HUDEP-2 (cell line): ENCODE measurements around the gene HEXD.
"Not testable (repeated sequence)": the region's sequence is repeated elsewhere in the genome, so short reads cannot be mapped to it uniquely, and the experiment has no call there.

Experiments
- DNase-seq, 76 experiments: peaks; one replicate each; lab custom pipeline; 2025; ENCODE audit not compliant: unreplicated experiment in 76 of 76; lab: John Stamatoyannopoulos, UW

HEXD gene

DNA sequence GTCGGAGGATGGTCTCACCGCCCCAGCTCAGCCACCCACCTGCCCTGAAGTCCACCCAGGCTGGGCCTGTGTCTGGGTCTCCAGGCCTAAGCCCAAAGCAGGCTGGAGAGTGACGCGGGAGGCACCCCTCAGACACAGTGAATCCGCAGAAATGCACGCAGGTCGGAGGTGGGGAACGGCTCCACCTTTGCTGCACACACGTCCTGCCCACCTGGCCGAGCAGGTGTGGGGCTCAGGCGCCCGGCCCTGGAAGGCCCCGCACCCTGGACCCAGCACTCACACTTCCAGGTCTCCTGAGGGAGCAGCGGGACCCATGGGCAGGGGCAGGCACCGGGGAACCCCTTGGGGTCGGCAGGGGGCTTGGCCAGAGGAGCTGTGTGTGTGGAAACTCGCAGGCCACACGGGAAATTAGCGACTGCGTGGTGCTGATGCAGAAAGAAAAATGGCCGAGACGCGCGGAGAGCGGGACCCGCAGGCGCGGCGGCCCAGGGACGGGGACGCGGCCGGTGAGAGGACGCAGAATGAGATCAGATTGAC is 21.8 kb downstream of the HEXD start:
- DNase-seq = no peak

DNA sequence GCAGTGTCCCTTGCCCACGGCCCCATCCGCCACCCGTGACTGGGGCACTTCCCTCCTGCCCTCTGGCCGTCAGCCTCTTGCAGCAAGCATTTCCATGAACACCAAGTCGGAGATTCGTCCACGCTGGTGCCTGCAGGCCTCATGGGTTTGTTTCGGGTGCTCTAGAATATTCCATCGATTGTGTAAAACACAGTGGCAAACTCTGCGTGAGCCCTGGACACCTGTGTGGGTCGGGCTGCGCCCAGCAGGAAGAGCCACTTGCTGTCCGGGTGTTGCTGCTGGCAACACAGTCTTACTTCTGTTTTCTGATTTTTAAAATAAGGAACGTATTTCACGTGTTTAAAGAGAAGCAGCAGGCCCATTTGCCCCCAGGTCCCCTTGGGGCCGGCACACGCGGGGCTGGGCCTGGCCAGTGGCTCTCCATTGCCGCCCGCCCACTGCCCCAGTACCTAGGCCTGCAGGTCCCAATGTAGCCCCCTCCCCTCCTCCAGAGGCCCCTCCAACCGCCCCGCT is 22.4 kb downstream of the HEXD start:
- no peak for DNase-seq

DNA sequence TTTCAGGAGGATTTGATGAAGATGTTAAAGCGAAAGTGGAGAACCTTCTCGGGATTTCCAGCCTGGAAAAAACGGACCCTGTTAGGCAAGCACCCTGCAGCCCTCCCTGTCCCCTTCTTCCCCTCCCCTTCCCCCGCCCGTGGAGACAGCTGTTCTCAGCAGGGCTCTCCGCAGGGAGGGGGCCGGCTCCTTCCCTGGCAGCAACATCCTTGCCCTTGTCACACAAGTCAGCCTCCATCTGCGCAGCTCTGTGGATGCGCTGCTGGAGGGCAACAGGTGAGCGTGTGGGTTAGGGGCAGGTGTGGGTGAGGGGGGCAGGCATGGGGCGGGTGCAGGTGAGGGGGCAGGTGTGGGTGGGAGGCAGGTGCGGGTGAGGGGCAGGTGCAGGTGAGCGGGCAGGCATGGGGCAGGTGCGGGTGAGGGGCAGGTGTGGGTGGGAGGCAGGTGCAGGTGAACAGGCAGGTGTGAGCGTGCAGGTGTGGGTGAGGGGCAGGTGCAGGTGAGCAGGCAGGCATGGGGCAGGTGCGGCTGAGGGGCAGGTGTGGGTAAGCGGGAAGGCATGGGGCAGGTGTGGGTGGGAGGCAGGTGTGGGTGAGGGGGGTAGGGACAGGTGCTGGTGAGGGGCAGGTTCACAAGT is 23.0 kb downstream of the HEXD start:
- no peak for DNase-seq

DNA sequence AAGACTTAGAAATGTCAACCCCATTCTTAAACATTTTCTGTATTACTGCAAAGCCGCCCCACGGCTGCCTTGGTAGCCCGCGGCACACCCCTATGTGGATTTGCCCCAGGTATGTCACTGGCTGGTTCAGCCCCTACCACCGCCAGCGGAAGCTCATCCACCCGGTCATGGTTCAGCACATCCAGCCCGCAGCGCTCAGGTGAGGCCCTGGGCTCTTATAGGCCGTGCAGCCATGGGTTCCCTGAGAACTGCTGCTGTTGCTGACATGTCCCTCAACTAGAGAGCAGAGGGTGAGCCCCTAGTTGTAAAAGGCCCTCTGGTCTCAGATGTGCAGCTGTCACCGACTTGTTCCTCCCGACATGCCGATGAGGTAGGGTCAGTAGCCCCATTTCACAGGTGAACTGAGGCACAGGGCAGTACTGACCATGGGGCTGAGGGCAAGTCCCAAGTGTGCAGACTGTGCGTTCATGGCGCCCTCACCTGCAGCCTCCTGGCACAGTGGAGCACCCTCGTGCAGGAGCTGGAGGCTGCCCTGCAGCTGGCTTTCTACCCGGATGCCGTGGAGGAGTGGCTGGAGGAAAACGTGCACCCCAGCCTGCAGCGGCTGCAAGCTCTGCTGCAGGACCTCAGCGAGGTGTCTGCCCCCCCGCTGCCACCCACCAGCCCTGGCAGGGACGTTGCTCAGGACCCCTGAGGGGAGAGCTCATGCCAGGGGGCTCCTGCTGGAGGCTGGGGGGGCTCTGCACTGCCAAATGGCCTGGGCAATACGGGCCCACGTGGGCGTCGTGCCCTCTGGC is 23.7 kb downstream of the HEXD start:
- no peak for DNase-seq

DNA sequence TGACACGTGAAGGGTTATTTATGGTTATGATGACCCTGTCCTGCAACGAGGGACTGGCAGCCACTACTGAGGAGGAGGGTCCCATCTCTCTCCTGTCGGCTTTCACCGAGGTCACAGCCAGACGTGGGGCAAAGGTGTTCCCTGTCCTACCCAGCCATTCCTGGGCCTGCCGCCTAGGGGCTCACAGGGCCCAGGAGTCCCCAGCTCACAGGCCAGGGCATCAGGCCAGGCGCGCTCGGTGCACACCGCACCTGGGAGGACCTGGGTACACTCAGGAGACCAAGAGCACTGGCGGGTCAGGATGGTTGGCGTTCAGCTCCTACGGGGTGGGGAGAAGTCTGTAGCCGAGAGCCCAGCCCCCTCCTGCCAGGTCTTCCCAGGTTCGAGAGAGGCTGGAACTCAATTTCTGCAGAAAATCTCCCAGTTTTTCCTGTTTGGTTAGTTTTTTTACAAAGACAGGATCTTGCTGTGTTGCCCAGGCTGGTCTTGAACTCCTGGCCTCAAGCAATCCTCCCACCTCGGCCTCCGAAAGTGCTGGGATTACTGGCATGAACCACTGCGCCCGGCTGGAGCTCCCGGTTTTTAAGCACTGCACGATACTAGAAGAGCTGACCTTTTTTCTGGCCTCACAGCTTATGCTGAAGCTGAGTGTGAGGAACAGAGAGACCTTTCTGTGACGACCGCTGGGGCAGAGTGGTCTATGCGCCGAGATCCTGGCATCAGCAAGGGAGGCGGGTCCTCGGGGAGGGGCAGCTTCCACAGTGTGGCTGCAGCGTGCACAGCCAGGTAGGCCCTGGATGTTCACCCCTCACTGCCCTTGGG is 24.7 kb downstream of the HEXD start:
- DNase-seq = no peak

DNA sequence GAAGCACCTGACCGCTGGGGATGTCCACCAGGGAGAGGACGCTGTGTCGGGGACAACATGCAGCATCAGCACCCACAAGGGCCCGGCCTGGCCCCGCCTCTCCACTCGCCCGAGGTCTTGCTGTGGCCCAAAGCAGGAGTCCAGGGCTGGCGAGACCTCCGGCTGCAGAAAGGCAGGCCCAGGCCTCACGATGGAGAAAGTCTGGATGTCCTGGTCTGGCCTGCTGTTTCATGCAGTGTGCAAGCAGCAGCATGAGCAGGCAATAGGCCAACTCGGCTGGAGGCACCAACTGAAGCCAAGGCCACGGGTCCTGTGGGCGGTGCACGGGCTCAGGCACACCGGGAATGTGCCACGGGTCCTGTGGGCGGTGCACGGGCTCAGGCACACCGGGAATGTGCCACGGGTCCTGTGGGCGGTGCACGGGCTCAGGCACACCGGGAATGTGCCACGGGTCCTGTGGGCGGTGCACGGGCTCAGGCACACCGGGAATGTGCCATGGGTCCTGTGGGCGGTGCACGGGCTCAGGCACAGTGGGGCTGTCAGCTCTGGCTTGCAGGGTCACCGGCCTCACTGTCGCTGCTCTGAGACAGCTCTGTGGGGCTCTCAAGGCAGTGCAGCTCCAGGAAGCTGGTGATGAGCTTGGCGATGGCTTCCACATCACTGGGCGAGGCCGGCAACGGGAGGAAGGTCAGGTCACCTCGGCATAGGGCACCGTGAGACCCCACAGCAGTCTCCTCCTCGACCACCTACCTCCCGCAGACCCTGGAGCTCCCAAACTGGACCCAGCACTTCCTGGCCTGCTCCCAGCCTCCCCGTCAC is 25.5 kb downstream of the HEXD start:
- no peak for DNase-seq

DNA sequence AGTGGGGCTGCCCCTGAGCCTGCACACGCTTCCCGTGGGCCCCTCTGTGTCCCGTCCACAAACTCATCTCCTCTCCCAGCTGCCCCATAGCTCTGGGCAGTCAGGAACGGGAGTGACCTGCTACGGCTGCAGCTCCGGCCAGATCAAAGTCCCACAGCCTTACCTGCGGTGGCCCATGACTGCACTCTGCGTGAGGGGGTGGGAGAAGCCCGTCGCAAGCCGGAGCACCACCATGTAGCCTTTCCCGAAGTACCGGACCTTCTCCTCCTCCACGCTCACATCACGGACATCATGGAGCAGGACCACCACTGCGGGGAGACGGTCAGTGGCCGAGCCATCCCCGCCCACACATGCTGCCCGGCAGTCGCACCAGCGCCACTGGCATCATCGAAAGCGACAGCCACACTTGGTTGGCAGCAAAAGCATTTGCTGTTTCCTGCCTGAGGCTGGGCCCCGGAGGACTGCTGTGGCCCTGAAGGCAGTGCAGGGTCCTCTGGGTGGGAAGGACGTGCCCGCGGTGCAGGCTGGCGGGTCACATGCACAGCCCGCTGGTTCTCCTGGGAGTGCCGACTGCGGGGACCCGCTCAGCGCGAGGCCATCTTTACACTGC is 26.2 kb downstream of the HEXD start:
- no peak for DNase-seq

DNA sequence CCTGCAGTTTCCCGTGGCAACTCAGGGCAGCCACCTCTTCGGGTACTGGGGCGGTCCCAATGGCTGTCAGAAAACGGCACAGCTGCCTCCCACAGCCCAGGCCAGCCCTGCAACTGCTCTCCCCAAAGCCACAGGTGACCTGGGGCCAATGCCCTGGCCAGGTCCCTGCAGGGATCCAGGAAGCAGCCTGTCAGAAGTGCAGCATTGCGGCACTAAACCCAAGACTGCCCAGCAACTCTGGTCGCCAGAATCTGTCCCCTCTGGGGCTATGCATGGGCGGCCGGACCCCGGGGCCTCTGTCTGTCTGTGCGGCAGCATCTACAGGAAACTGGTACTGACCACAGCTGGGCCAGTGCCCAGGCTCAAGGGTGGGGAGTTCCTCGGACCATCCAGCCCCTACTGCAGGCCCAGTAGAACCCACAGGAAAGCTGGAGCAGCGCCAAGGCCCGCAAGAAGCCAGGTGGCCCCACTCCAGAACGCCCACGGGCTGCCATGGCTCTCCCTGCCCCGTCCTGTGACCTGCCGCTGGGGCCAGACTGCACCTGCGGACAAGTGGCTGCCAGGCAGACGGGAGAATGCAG is 26.9 kb downstream of the HEXD start:
- DNase-seq = peak in 6 of 76 experiments; percentile 1 to 52 (median 16)

DNA sequence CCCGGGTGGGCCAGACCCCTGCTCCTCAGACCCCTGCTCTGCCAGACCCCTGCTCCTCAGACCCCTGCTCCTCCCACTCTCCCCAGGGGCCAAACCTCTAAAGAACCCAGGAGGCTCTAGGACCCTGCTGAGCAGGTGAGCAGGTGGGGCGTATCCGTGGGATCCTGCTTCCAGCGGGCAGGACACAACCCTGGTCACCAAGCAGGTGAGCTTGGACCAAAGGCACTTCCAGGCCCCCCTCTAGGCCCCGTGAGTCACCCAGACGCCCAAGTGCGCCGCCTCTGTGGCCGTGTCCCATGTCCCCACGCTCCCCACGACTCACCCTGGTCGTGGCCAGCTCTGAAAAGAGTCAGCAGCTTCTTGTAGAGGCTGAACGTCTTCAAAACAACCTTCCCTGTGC is 27.4 kb downstream of the HEXD start:
- DNase-seq = no peak

DNA sequence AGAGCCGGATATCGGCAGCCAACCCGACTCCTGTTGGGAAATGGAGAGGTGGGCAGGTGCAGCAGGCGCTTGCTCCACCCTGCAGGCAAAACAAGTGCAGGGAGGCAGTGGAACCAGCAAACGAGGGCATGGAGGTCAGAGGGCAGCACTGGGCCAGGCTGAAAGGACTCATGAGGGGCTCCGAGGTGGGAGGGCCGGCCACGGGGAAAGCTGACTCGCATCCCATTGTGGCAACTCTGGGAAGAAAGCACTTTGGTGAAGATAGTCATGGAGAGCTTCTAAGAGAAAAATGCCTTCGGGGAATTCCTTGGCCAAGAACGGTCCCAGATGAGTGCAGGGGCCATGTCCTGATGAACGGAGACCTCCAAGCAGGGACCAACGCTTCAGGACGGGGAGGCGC is 28.0 kb downstream of the HEXD start:
- no peak for DNase-seq

DNA sequence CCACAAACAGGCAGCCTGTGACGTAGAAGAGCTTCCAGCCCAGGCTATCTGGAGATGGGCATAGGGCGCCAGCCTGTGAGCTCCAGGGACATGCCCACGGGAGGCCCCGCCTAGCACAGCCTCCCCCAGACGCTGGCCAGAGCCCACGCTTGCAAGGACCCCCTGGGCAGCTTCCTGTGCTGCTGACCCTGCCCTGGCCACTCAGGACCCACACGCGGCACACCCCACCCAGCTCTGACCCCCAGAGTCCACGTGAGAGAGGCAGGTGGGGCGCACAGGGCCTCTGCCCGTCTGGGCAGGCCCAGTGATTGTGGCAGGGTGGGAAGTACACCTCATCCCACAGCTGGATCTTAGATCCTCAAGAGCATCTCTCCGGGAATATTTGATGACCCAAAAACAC is 28.5 kb downstream of the HEXD start:
- no peak for DNase-seq

DNA sequence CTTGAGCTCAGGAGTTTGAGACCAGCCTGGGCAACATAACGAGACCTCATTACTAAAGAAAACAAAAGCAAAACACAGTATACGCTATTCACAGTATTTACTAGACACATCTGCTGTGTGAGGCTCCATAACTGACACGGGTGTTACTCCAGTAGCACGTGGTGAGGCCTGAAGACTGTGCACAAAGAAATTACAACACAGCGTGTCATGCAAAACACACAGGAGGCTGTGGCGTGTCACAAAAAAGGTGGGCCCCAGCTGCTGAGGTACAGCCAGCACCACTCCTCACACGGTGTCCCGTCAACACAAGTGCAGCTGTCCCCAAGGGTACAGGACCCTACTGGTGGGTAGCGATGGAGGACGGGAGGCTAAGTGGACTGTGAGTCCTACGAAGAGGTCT is 29.7 kb downstream of the HEXD start:
- DNase-seq = no peak

DNA sequence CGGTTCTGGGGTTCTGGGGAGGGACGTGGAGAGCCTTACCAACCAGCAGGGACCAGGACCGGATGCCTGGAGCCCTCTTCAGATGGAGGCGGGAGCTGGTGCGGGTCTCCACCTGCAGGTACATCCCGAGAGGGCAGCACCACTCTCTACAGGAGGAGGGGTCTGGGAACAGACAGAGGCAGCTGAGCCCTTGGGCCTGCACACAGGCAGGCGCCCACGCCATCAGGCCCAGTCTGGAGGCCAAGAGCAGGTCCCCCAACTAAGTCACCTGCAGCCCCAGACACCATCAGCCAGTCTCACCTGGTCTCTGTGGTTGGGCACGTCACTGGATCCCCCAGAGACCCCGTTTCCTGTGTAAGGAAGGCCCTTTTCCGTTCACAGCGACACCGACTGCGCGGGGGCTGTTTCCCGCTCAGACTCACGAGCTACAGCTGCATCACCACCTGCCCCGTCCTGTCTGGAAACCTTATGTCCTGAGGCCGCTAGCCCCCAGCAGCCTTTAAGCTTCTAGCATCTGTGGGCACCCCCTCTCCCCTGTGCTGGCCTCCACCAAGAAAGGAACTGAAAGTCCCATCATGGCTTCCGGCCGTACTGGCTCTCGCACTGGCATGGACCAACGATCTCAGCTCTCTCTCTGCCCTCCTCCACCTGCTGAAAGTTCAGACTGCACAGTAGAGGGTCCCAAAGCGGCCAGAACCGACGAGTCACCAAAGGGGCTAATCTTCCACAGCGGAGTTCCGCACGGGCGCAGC is 31.2 kb downstream of the HEXD start:
- DNase-seq = no peak

DNA sequence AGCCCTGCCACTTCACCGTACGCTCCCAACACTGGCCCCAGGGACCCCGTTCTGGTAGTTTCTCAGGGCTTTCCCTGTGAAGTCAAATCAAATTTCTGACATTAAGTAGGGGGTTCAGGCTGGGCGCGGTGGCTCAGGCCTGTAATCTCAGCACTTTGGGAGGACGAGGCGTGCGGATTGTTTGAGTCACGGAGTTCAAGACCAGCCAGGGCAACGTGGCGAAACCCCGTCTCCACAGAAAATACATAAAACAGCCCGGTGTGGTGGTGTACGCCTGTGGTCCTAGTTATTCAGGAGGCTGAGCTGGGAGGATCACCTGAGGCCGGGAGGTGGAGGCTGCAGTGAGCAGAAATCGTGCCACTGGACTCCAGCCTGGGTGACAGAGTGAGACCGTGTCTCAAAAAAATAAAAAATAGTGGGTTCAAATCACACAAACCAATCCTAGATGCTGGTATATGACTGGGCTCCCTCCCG is 31.8 kb downstream of the HEXD start:
- DNase-seq = no peak

DNA sequence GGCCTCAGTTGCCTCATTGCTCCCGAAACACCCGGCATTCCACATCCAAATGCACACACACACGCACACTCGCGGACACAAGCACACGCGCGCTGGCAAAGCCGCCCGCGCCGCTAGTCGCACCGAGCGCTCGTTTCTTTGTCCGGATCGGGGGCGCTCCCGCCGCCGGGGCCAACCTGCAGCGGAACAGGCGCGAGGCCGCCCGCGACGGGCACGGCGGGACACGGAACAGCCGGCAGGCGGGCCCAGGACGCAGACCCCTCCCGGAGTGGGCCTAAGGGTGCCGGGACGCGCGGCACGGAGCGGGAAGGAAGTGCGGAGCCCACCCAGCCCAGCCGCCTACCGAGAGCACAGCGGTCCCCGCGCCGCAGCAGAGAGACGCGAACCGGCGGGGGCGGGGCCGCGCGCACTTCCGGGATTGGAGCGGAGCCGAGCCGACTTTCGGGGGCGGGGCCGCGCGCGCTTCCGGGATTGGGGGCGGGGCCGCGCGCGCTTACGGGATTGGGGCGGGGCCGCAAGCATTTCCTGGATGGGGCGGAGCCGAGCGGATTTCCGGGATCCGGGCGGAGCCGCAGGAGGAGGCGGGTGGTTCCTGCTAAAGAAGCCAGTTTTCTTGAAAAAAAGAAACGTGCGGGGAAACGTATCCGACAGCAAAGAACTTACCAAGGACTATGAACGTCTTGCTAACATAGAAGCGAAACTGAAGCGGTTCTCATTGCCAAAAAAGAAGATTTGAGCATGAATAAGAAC is 32.4 kb downstream of the HEXD start, which contains the start of gene CYBC1:
Gene CYBC1, minus strand, starts transcription at position 396 of the 750 bp plus-strand sequence. CDS start 1,498 bp downstream, outside the sequence.
- DNase-seq = peak in 73 of 76 experiments; percentile 39 to 91 (median 81)

DNA sequence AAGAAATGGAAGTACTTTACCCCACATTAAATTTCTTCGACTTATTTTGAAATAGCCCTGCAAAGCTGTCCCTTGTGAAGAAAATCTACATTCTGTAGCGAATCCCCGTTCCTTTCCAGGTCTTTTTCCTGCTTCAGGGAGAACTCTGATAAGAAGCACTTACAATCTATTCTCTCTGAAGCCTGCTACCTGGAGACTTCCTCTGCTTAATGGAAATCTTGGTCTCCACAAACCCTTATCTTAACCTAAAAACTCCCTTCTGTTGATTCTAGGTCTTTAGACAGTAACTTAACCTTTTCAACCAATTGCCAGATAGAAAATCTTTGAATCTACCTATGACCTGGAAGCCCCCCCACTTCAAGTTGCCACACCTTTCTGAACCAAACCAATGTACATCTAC is 34.0 kb downstream of the HEXD start:
- DNase-seq = no peak

DNA sequence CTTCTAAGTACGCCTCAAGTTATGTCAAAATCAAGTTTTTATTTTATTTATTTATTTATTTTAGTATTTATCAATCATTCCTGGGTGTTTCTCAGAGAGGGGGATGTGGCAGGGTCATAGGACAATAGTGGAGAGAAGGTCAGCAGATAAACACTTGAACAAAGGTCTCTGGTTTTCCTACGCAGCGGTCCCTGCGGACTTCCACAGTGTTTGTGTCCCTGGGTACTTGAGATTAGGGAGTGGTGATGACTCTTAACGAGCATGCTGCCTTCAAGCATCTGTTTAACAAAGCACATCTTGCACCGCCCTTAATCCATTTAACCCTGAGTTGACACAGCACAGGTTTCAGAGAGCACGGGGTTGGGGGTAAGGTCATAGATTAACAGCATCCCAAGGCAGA is 35.0 kb downstream of the HEXD start:
- DNase-seq = not testable (repeated sequence)

DNA sequence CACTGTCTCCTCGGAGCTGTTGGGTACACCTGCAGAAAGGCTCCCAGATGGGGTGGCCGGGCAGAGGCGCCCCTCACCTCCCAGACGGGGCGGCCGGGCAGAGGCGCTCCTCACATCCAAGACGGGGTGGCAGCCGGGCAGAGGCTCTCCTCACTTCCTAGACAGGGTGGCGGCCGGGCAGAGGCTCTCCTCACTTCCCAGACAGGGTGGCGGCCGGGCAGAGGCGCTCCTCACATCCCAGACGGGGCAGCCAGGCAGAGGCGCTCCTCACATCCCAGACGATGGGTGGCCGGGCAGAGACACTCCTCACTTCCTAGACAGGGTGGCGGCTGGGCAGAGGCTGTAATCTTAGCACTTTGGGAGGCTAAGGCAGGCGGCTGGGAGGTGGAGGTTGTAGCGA is 35.6 kb downstream of the HEXD start:
- DNase-seq = not testable (repeated sequence)
